Measurements from ENCODE around the gene ABCA2.

The ABCA2 gene

DNA sequence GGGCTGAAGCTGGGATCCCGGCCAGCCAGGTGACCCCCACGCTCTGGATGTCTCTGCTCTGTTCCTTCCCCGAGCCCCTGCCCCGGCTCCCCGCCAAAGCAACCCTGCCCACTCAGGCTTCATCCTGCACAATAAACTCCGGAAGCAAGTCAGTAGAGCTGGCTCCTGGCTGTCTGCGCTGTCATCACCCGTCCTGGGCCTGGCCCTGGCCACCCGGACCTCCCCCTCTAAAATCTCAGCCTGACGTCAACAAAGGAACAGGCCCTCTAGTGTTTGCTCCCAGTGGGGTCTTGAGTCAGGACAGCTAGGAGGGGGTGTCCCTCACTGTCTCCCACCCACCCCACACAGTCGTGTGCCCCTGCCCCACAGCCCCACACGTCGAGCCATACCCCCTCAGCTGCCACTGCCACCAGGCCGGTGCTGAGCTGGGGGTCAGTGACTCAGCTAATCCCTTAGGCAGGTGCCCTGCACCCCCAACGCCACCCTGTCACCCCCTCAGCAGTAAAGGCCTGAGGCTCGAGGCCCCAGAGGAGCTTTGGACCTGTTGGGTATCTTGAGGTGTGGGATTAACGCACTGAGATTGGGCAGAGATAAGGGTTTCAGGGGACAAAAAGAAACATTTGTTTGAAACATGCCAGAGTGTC lies 46.3 kb downstream of the ABCA2 start:
- no peaks in the 10 kb centered on the region for H3K36me3 Mint-ChIP-seq (ENCODE audit: low read depth)
- no peak overlapping the region for H3K4me3 Mint-ChIP-seq
- TF ChIP-seq, protein P1, sequence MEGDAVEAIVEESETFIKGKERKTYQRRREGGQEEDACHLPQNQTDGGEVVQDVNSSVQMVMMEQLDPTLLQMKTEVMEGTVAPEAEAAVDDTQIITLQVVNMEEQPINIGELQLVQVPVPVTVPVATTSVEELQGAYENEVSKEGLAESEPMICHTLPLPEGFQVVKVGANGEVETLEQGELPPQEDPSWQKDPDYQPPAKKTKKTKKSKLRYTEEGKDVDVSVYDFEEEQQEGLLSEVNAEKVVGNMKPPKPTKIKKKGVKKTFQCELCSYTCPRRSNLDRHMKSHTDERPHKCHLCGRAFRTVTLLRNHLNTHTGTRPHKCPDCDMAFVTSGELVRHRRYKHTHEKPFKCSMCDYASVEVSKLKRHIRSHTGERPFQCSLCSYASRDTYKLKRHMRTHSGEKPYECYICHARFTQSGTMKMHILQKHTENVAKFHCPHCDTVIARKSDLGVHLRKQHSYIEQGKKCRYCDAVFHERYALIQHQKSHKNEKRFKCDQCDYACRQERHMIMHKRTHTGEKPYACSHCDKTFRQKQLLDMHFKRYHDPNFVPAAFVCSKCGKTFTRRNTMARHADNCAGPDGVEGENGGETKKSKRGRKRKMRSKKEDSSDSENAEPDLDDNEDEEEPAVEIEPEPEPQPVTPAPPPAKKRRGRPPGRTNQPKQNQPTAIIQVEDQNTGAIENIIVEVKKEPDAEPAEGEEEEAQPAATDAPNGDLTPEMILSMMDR (IDR thresholded peaks at IDR 0.05; ENCODE audit: unreplicated experiment in 3 of 3): no peak
- no peaks in the 10 kb centered on the region for H3K9me3 Mint-ChIP-seq
- no peak overlapping the region for H3K27ac Mint-ChIP-seq
- peaks cover 5% of the 10 kb centered on the region for H3K27me3 Mint-ChIP-seq (ENCODE audit: low read depth)
- peaks cover 4% of the 10 kb centered on the region for H3K4me1 Mint-ChIP-seq

DNA sequence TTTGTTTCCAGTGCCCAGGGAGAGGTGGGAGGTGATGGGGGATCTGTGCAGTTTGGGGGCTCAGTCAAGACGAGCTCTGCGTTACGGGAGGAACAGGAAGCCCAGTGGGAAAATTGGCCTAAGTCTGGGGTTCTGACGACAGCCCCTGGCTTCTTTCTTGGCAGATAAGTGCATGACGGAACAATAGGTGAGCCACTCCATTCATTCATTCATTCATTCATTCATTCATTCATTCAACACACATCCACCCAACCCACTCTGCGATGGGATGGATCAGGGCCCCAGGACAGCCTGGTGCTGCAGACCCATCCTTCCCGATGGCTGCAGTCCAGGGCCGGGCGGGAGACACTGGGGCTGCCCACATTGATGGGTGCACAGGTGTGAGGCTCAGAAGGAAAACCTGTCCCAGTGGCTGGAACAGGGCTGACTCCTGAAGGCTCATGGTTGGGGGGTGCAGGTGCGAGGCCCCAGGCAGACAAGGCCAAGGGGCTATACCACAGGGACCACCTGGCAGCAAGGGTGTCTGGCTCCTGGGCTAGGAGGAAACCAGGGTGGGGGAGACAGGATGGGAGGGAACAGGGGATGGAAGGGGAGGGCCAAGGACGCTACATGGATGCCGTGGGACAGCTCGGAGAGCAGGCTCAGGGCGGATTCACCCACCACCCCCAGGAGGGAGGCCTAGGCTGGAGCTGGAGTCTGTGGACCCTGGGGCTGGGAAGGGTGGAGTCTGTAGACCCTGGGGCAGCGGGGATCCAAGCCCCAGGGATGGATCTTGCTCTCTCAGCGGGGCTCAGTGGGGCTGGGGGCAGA lies 47.2 kb downstream of the ABCA2 start:
- peaks cover 5% of the 10 kb centered on the region for H3K27me3 Mint-ChIP-seq (ENCODE audit: low read depth)
- H3K4me1 Mint-ChIP-seq: peaks cover 4% of the 10 kb centered on the region
- peak overlapping the region in 1 of 3 experiments; percentile 3 for H3K4me3 Mint-ChIP-seq
- H3K27ac Mint-ChIP-seq: peak overlapping the region in 1 of 3 experiments; percentile 49
- H3K9me3 Mint-ChIP-seq: no peaks in the 10 kb centered on the region
- no peaks in the 10 kb centered on the region for H3K36me3 Mint-ChIP-seq (ENCODE audit: low read depth)
- TF ChIP-seq, protein P1 (IDR thresholded peaks at IDR 0.05; ENCODE audit: unreplicated experiment in 3 of 3): no peak

DNA sequence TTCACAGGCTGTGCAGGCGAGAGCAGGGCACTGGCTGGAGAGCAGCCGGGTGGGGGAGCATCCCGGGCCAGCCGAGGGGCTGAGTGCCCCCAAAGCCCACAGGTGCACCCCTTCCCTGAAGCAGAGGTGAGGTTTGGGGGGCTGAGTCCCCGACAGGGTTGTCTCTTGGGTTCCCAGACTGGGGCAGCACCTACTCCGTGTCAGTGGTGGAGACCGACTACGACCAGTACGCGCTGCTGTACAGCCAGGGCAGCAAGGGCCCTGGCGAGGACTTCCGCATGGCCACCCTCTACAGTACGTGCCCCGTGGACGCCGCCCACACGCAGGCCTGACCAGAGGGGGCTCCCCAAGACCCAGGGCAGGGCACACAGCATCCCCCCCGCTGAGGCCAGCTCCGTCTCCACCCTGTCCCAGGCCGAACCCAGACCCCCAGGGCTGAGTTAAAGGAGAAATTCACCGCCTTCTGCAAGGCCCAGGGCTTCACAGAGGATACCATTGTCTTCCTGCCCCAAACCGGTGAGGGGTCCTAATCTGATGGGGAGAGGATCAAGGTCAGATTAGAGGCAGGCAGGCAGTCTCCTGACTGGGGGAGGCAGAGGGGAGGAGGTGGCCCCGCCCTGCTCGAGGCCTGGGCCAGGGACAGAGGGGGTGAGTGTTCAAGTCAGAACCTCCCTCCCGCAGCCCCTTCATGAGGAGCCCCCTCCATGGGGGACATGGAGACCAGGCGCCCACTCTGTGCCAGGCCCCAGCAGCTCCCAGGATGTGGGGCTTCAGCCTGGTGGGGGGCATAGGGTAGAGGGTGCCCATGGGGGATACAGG lies 48.1 kb downstream of the ABCA2 start:
- Mint-ChIP-seq H3K4me3 (peak overlapping the region in 1 of 3 experiments; percentile 41), H3K27me3 (ENCODE audit: low read depth) (peaks cover 5% of the 10 kb centered on the region), H3K9me3 (no peaks in the 10 kb centered on the region), H3K4me1 (peaks cover 4% of the 10 kb centered on the region), H3K36me3 (ENCODE audit: low read depth) (no peaks in the 10 kb centered on the region), H3K27ac (peak overlapping the region in 1 of 3 experiments; percentile 49)
- TF ChIP-seq, protein P1 (IDR thresholded peaks at IDR 0.05; ENCODE audit: unreplicated experiment in 3 of 3): no peak

DNA sequence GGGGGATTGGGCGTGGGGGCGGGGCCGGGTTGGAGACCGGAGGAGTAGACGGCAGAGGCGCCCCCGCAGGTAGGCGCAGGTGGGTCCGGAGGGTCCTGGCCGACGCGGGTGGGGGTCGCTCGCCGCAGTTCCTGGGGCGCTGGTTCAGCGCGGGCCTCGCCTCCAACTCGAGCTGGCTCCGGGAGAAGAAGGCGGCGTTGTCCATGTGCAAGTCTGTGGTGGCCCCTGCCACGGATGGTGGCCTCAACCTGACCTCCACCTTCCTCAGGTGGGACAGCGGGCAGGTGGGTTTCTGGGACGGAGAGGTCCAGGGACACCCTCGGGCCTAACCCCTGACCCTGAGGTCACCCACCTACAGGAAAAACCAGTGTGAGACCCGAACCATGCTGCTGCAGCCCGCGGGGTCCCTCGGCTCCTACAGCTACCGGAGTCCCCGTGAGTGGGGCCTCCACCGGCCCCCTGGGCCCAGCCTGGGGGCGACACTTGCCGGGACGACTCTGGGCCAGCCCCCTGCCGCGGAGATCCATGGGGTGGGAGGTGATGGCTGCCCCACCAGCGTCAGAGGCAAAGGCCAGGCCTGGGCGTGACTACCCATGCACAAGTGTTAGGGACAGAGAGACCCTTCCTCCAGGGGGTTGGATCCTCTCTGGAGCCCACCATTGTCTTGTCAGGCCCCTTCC lies 49.0 kb downstream of the ABCA2 start:
- no peaks in the 10 kb centered on the region for H3K36me3 Mint-ChIP-seq (ENCODE audit: low read depth)
- H3K9me3 Mint-ChIP-seq: no peaks in the 10 kb centered on the region
- H3K4me1 Mint-ChIP-seq: peaks cover 4% of the 10 kb centered on the region
- H3K27ac Mint-ChIP-seq: no peak overlapping the region
- no peak overlapping the region for H3K4me3 Mint-ChIP-seq
- peaks cover 4% of the 10 kb centered on the region for H3K27me3 Mint-ChIP-seq (ENCODE audit: low read depth)
- TF ChIP-seq, protein P1 (IDR thresholded peaks at IDR 0.05; ENCODE audit: unreplicated experiment in 3 of 3): no peak

DNA sequence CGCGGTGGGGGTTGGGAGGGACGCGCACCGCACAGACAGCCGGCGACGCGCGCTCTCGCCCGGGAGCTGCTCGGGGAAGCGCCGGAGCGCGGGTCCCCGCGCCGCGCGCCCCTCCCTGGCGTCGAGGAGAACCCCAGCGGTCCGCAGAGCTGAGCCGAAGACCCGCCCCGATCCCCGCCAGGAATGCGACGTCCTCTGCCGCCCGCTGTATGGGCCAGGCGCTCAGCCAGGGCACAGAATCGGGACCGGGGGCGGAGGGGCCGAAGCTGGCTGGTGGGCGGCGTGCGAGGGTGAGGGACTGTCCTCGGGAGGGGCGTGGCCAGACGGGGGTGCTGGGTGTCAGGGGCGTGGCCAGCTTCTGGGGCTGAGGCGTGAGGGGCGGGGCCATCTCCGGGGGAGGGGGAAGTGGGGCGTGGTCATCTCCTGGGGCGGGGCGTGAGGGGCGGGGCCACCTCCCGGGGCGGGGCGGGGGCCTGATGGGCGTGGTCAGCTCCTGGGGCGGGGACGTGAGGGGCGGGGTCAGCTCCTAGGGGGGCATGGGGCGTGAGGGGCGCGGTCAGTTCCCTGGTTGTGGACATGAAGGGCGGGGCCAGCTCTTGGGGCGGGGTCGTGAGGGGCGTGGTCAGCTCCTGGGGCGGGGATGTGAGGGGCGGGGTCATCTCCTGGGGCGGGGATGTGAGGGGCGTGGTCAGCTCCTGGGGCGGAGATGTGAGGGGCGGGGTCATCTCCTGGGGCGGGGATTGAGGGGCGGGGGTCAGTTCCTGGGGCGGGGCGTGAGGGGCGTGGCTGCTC lies 49.8 kb downstream of the ABCA2 start:
- TF ChIP-seq, protein P1 (IDR thresholded peaks at IDR 0.05; ENCODE audit: unreplicated experiment in 3 of 3): no peak
- H3K36me3 Mint-ChIP-seq (ENCODE audit: low read depth): no peaks in the 10 kb centered on the region
- H3K9me3 Mint-ChIP-seq: no peaks in the 10 kb centered on the region
- H3K27ac Mint-ChIP-seq: no peak overlapping the region
- peak overlapping the region in 1 of 3 experiments; percentile 23 for H3K4me3 Mint-ChIP-seq
- H3K27me3 Mint-ChIP-seq (ENCODE audit: low read depth): no peaks in the 10 kb centered on the region
- no peaks in the 10 kb centered on the region for H3K4me1 Mint-ChIP-seq

Data from nephron (organoid).